GM18517 (cell line): ENCODE measurements around the gene ZNF445.
"Not testable (repeated sequence)": the region's sequence is repeated elsewhere in the genome, so short reads cannot be mapped to it uniquely, and the experiment has no call there.

Experiments used
- ATAC-seq: cut with Tn5 transposase; IDR thresholded peaks from one replicate; pipeline ENCODE4 v1.9.1; 2021; ENCODE audit warnings: mild to moderate bottlenecking, moderate library complexity; ENCODE audit not compliant: unreplicated experiment

Gene ZNF445

GRCh38 chr3:44477312-44478030, at the start of gene ZNF445:
Gene ZNF445, minus strand, starts transcription at chr3:44477670. Its CDS starts 22,121 bp downstream, at chr3:44455549.
- ATAC-seq: peak; percentile 78

- ATAC-seq: no peak
Measured at GRCh38 chr3:44525060-44525459, 47.6 kb upstream of the ZNF445 start.

GRCh38 chr3:44522494-44522933, 45.0 kb upstream of the ZNF445 start:
- ATAC-seq: no peak

GRCh38 chr3:44521721-44522120, 44.3 kb upstream of the ZNF445 start:
- no peak for ATAC-seq

- no peak for ATAC-seq
Measured at GRCh38 chr3:44518782-44519156, 41.3 kb upstream of the ZNF445 start.

GRCh38 chr3:44516230-44516629, 38.8 kb upstream of the ZNF445 start:
- ATAC-seq: no peak

GRCh38 chr3:44513513-44513912, 36.0 kb upstream of the ZNF445 start:
- ATAC-seq: no peak

GRCh38 chr3:44511238-44511566, 33.7 kb upstream of the ZNF445 start:
- ATAC-seq: no peak

GRCh38 chr3:44510000-44510368, 32.5 kb upstream of the ZNF445 start:
- ATAC-seq: peak; percentile 41

- ATAC-seq: peak; percentile 28
Measured at GRCh38 chr3:44509393-44509921, 32.0 kb upstream of the ZNF445 start.

- no peak for ATAC-seq
Measured at GRCh38 chr3:44506961-44507360, 29.5 kb upstream of the ZNF445 start.

GRCh38 chr3:44506556-44506955, 29.1 kb upstream of the ZNF445 start:
- ATAC-seq: no peak

GRCh38 chr3:44504566-44504965, 27.1 kb upstream of the ZNF445 start:
- no peak for ATAC-seq

GRCh38 chr3:44503178-44503577, 25.7 kb upstream of the ZNF445 start:
- ATAC-seq: not testable (repeated sequence)

- no peak for ATAC-seq
Measured at GRCh38 chr3:44501971-44502370, 24.5 kb upstream of the ZNF445 start.

- not testable (repeated sequence) for ATAC-seq
Measured at GRCh38 chr3:44499899-44500168, 22.4 kb upstream of the ZNF445 start.

- no peak for ATAC-seq
Measured at GRCh38 chr3:44499149-44499898, 21.9 kb upstream of the ZNF445 start.

GRCh38 chr3:44495636-44496415, 18.4 kb upstream of the ZNF445 start:
- no peak for ATAC-seq

GRCh38 chr3:44492496-44492895, 15.0 kb upstream of the ZNF445 start:
- no peak for ATAC-seq

GRCh38 chr3:44482721-44483120, 5.3 kb upstream of the ZNF445 start:
- ATAC-seq: no peak

GRCh38 chr3:44478606-44479094, 1.2 kb upstream of the ZNF445 start:
- no peak for ATAC-seq
